ENCODE results near the gene RNH1. TPM values are rescaled to one million over a fixed set of nuclear protein-coding genes. Genes with fewer than 3 reads are reported as not detected.

The RNH1 gene
- total RNA-seq, 1 experiment from 2014 or later = 104 TPM

DNA sequence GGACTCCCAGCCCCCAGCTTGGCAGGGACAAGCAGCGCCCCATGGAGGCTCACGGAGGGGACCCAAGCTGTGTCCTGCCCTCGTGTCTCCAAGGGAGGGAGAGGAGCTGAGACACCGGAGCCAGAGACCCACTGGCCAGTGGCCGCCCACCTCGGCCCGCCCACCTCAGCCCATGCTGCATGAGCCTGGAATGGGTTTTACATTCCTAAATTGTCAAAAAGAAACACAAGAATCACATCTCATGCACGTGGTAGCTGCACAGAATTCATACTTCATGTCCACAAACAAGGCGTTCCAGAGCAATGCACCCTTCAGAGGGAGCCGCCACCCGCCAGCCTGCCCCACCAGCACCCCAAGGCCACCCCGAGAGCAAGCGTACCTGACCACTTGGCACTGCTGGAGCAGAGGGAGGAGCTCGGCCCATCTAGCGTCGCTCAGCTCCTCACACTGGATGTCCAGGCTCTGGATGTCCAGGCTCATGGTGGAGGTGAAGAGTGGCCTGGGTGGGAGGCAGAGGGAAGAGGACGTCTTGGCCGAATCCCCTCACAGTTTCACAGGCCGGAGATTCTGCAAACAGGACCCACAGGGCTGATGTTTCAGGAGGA is 5.3 kb downstream of the RNH1 start:
- Histone ChIP-seq H3K4me3 (ENCODE audit: insufficient read depth, low read depth, low read length) (no peak overlapping the region), H3K36me3 (replicated peaks; ENCODE audit: control insufficient read depth, insufficient read depth, low read length) (peaks cover 20% of the 10 kb centered on the region), H3K27me3 (ENCODE audit: control insufficient read depth, insufficient read depth, low read length) (no peaks in the 10 kb centered on the region)
- peak; percentile 49 for DNase-seq

- DNase-seq = peak; percentile 59
- Histone ChIP-seq H3K36me3 (replicated peaks; ENCODE audit: control insufficient read depth, insufficient read depth, low read length) (peaks cover 20% of the 10 kb centered on the region), H3K4me3 (ENCODE audit: insufficient read depth, low read depth, low read length) (no peak overlapping the region), H3K27me3 (ENCODE audit: control insufficient read depth, insufficient read depth, low read length) (no peaks in the 10 kb centered on the region)
Measured at GRCh38 chr11:501001-501682, 5.9 kb downstream of the RNH1 start.

DNA sequence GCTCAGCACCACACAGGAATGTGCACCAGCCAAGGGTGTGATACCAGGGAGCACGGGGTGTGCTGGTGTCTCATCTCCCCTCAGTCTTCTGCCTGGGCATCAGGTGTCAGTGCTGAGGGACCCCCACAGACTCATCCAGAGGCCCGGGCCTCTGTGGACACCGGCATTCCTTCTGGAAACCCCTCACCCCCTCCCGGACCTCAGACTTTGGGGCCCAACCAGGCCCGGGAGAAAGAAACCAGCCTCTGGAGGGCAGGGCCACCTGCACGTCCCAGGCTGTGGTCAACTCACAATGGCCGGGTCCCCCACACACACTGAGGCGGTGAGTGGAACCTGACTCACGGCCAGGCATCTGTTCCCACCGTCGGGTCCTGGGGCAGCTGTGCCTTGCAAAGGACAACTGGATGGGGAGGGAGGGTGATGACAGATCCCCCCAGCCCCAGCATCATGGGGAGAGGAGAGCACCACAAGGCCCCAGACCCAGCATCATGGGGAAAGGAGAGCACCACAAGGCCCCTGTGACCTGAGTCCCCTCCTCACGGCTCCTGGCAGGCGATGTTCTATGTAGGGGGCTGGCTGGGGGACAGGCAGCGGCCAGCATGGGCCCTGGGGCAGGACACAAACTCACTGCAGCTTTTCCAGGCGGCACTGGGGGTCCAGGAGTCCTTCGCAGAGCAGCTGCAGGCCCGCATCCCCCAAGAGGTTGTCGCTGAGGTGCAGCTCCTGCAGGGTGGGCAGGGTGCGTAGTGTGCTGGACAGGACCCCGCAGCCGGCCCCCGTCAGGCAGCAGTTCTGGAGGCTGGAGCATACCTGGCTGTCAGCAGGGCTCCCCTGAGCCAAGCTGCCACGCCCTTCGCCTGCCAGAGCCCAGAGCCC is 7.6 kb downstream of the RNH1 start:
- Histone ChIP-seq H3K36me3 (replicated peaks; ENCODE audit: control insufficient read depth, insufficient read depth, low read length) (peaks cover 21% of the 10 kb centered on the region), H3K27me3 (ENCODE audit: control insufficient read depth, insufficient read depth, low read length) (no peaks in the 10 kb centered on the region), H3K4me3 (ENCODE audit: insufficient read depth, low read depth, low read length) (no peak overlapping the region)
- DNase-seq = peak; percentile 58

DNA sequence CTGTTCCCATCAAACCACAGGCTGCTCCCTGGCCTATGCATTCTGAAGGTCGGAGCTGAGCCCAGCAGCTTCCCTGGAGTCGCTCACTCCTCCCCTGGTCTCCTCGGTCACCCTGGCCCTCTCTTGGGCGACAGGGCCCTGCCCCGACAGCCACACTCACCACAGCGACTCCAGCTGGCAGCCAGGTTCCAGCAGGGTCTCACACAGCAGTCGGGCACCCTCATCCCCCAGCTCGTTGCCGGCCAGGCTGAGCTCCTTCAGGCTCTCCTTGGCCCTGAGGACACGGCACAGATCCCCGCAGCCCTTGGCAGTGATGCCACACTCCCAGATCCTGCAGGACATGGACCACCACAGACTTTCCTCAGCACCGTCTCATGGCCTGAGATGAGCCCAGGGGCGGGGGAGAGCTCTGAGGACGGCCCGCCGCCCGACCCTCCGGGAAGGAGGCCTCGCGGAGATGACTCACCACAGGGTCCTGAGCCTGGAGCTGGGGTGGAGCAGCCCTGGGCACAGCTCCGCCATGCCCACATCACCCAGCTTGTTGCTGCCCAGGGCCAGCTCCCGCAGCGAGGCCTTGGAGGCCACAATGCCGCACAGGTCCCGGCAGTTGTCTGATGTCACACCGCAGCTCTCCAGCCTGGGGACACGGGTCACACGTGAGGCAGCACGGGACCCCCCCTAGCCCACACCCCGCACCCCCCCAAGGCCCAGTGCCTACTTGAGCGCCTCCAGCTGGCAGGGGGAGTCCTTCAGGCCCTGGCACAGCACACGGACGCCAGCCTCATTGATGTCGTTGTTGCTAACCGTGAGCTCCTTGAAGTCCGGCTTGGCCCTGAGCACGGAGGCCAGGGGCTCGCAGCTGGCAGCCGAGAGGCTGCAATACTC is 8.5 kb downstream of the RNH1 start:
- Histone ChIP-seq H3K27me3 (ENCODE audit: control insufficient read depth, insufficient read depth, low read length) (no peaks in the 10 kb centered on the region), H3K36me3 (replicated peaks; ENCODE audit: control insufficient read depth, insufficient read depth, low read length) (peaks cover 21% of the 10 kb centered on the region), H3K4me3 (ENCODE audit: insufficient read depth, low read depth, low read length) (no peak overlapping the region)
- peak; percentile 54 for DNase-seq

DNA sequence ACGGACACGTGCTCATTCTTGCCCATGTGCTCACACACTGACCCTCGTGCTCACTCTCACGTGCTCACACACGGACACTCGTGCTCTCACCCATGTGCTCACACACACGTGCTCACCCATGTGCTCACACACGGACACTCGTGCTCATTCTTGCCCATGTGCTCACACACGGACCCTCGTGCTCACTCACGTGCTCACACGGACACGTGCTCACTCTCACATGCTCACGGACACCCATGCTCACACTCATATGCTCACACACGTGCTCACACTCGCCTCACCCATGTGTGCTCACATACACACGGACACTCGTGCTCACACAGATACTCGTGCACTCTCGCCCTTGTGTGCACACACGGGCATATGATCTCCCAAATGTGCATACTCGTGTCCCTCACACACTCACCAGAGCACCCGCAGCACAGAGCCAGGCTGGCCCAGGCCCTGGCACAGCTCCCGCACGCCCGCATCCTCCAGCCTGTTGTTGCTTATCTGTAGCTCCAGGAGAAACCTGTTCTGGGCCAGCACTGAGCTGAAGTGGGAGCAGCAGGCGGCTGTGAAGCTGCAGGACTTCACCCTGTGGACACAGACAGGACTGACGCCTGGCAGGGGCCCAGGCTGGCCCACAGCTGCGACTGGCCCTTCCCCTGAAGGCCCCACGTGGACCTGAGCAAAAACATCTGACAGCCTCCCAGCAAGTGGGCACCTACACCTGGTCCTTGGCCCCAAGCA is 9.3 kb downstream of the RNH1 start:
- no peak overlapping the region for H3K4me3 ChIP-seq (ENCODE audit: insufficient read depth, low read depth, low read length)
- H3K27me3 ChIP-seq (ENCODE audit: control insufficient read depth, insufficient read depth, low read length) = no peaks in the 10 kb centered on the region
- H3K36me3 ChIP-seq (replicated peaks; ENCODE audit: control insufficient read depth, insufficient read depth, low read length) = peaks cover 21% of the 10 kb centered on the region
- peak; percentile 40 for DNase-seq

DNA sequence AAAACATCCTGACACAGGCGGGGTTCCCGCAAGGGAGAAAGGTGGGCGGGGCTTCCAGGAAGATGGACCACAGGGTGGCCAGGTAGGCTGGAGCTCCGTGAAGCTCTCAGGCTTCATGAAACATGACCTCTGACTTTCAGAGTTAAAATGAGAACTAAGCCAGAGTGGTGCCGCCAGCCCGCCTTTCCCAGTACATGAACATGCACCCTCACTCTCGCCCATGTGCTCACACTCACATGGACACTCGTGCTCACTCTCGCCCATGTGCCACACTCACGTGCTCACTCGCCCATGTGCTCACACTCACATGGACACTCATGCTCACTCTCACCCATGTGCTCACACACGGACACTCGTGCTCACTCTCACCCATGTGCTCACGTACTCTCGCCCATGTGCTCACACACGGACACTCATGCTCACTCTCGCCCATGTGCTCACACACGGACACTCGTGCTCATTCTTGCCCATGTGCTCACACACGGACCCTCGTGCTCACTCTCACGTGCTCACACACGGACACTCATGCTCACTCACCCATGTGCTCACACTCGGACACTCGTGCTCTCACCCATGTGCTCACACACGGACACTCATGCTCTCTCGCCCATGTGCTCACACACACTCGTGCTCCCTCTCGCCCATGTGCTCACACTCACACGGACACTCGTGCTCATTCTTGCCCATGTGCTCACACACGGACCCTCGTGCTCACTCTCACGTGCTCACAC is 10.0 kb downstream of the RNH1 start:
- Histone ChIP-seq H3K4me3 (ENCODE audit: insufficient read depth, low read depth, low read length) (no peak overlapping the region), H3K27me3 (ENCODE audit: control insufficient read depth, insufficient read depth, low read length) (no peaks in the 10 kb centered on the region), H3K36me3 (replicated peaks; ENCODE audit: control insufficient read depth, insufficient read depth, low read length) (peaks cover 21% of the 10 kb centered on the region)
- peak; percentile 65 for DNase-seq

DNA sequence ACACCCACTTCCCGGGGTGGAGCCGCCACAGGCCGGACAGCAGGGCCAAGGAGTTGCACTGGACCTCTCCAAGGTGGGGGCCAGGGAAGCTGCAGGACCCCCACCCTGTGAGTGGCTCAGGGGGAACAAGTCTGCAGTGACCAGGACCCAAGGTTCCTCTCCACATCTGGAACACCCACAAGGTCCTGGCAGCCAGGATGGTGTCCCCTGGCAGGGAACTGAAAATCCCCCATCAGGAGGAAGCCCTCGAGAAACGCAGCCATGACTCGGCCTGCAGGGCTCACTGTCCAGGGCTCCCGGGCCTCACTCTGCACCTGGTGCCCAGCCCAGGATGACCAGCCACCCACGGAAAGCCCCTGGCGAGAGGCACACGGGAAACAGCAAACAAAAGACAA is 11.5 kb downstream of the RNH1 start:
- no peaks in the 10 kb centered on the region for H3K27me3 ChIP-seq (ENCODE audit: control insufficient read depth, insufficient read depth, low read length)
- no peak overlapping the region for H3K4me3 ChIP-seq (ENCODE audit: insufficient read depth, low read depth, low read length)
- peaks cover 22% of the 10 kb centered on the region for H3K36me3 ChIP-seq (replicated peaks; ENCODE audit: control insufficient read depth, insufficient read depth, low read length)
- peak; percentile 47 for DNase-seq

GRCh38 chr11:494761-495536 is 12.1 kb downstream of the RNH1 start:
- Histone ChIP-seq H3K27me3 (ENCODE audit: control insufficient read depth, insufficient read depth, low read length) (no peaks in the 10 kb centered on the region), H3K4me3 (ENCODE audit: insufficient read depth, low read depth, low read length) (no peak overlapping the region), H3K36me3 (replicated peaks; ENCODE audit: control insufficient read depth, insufficient read depth, low read length) (peaks cover 20% of the 10 kb centered on the region)
- peak; percentile 60 for DNase-seq

- H3K4me3 ChIP-seq (ENCODE audit: insufficient read depth, low read depth, low read length) = no peak overlapping the region
- DNase-seq = peak; percentile 69
- H3K27me3 ChIP-seq (ENCODE audit: control insufficient read depth, insufficient read depth, low read length) = no peaks in the 10 kb centered on the region
- peaks cover 10% of the 10 kb centered on the region for H3K36me3 ChIP-seq (replicated peaks; ENCODE audit: control insufficient read depth, insufficient read depth, low read length)
Measured at GRCh38 chr11:492427-493226, 14.4 kb downstream of the RNH1 start.

DNA sequence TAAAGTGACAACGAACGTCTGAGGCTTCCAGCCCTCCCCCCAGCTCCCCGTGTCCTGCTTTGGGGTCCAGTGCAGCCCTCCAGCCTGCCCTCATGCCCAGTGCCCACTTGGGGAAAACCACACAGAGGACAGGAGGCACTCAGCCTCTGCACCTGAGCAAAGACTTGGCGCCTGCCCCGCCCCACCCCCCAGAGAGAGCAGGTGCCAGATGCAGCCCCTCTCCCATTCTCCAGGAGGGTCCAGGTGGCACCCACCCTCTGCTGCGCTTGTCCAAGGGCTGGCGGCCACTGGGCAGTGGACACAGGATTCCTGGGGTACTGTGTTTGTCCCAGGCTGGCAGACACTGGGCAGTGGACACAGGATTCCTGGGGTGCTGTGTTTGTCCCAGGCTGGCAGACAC is 15.7 kb downstream of the RNH1 start:
- Histone ChIP-seq H3K4me3 (ENCODE audit: insufficient read depth, low read depth, low read length) (no peak overlapping the region), H3K36me3 (replicated peaks; ENCODE audit: control insufficient read depth, insufficient read depth, low read length) (peaks cover 2% of the 10 kb centered on the region), H3K27me3 (ENCODE audit: control insufficient read depth, insufficient read depth, low read length) (no peaks in the 10 kb centered on the region)
- peak; percentile 51 for DNase-seq

DNA sequence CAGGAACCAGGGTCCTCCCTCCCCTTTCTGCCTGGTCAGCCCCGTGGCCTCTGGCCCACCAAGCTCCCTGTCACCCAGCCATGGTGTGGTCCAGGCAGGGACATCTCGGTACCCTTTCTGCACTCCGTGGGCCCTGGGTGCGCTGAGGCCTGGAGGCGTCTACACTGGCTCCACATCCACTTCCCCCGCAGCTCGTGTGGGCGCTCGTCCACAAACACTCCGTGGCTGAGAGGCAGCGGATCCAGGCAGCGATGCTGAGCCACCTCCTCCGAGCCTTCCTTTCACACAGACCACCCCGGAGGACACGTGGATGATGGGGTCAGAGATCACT is 16.1 kb downstream of the RNH1 start:
- H3K4me3 ChIP-seq (ENCODE audit: insufficient read depth, low read depth, low read length) = no peak overlapping the region
- peaks cover 2% of the 10 kb centered on the region for H3K36me3 ChIP-seq (replicated peaks; ENCODE audit: control insufficient read depth, insufficient read depth, low read length)
- no peaks in the 10 kb centered on the region for H3K27me3 ChIP-seq (ENCODE audit: control insufficient read depth, insufficient read depth, low read length)
- DNase-seq = peak; percentile 51
